ENCODE data around the gene IL32.

The IL32 gene

DNA sequence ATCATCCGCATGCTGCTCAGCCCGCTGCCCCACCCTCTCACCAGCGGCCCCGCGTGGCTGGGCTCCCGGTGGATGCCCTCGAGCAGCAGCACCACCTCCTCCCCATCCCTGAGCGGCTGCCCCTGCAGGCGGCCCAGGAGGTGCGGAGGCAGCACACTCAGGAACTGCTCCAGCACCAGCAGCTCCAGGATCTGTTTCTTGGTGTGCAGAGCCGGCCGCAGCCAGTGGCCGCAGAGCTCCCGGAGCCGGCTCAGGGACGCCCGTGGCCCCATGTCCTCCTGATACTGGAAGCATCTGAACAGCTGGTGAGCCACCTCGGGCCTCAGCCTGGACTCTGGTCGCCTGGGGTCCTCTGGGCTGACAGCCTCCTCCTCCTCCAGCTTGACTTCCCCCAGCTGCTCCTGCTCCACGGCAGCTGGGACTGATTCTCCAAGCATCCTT lies 27.1 kb downstream of the IL32 start:
- DNase-seq (ENCODE audit: low spot score): no peak
- TF ChIP-seq, protein P1, sequence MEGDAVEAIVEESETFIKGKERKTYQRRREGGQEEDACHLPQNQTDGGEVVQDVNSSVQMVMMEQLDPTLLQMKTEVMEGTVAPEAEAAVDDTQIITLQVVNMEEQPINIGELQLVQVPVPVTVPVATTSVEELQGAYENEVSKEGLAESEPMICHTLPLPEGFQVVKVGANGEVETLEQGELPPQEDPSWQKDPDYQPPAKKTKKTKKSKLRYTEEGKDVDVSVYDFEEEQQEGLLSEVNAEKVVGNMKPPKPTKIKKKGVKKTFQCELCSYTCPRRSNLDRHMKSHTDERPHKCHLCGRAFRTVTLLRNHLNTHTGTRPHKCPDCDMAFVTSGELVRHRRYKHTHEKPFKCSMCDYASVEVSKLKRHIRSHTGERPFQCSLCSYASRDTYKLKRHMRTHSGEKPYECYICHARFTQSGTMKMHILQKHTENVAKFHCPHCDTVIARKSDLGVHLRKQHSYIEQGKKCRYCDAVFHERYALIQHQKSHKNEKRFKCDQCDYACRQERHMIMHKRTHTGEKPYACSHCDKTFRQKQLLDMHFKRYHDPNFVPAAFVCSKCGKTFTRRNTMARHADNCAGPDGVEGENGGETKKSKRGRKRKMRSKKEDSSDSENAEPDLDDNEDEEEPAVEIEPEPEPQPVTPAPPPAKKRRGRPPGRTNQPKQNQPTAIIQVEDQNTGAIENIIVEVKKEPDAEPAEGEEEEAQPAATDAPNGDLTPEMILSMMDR (IDR thresholded peaks at IDR 0.05): no peak
- no peak overlapping the region for H3K27ac ChIP-seq
- H3K4me3 ChIP-seq: no peak overlapping the region

DNA sequence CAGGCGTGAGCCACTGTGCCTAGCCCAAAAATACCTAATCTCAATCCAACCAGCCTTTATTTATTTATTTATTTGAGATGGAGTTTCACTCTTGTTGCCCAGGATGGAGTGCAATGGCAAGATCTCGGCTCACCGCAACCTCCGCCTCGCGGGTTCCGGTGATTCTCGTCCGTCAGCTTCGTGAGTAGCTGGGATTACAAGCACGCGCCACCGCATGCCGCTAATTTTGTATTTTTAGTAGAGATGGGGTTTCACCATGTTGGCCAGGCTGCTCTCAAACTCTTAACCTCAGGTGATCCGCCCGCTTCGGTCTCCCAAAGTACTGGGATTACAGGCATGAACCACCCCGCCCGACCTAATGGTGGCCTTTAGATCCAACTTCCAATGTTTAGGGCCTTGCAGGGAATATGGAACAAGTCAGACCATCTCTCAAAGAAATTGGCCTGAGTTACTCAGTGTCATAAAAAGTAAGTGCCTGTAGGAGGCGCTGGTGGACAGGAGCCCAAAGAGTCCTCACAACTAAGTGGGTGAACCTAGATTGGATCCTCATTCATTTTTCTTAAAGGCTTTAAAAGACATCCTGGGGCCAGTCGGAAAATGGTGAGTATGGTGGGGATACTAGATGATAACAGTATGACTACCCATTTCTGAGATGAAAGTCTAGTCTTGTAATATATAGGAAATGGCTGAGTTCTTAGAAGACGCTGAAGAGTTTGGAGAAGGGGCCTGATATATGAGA lies 29.0 kb downstream of the IL32 start:
- TF ChIP-seq, protein P1 (IDR thresholded peaks at IDR 0.05): no peak
- H3K4me3 ChIP-seq: no peak overlapping the region
- H3K27ac ChIP-seq: no peak overlapping the region
- no peak for DNase-seq (ENCODE audit: low spot score)

DNA sequence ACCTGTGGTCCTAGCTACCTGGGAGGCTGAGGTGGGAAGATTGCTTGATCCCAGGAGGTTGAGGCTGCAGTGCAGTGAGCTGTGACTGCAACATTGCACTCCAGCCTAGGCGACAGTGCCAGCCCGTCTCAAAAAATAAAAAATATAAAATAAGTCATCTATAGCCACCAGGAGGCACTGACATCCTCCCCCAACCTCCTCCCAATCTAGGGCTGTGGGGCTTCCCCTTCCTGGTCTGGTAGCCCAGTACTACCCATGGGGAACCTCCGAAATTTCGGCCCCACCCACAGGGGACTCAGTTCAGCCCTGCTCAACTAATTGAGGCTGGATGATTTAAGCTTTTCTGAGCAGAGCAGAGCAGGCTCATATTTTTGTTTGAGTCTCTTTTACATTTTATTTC lies 30.4 kb downstream of the IL32 start:
- H3K27ac ChIP-seq: no peak overlapping the region
- no peak for DNase-seq (ENCODE audit: low spot score)
- TF ChIP-seq, protein P1 (IDR thresholded peaks at IDR 0.05): no peak
- H3K4me3 ChIP-seq: no peak overlapping the region

DNA sequence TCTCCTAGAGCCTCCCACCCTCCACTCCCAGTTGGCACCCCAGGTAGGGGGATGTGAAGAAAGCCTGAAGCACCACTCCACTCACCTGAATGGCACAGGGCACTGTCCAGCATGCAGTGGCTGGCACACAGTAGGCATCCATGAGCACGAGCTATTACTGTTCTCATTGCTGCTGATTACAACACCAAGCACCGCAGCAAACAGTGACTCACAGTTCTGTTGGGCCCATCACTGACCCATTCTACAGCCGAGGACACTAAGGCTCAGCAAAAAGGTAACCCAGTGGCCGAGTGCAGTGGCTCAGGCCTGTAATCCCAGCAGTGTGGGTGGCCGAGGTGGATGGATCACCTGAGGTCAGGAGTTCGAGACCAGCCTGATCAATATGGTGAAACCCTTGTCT lies 30.9 kb downstream of the IL32 start:
- DNase-seq (ENCODE audit: low spot score): no peak
- Histone ChIP-seq H3K4me3 (no peak overlapping the region), H3K27ac (no peak overlapping the region)
- TF ChIP-seq, protein P1 (IDR thresholded peaks at IDR 0.05): no peak

DNA sequence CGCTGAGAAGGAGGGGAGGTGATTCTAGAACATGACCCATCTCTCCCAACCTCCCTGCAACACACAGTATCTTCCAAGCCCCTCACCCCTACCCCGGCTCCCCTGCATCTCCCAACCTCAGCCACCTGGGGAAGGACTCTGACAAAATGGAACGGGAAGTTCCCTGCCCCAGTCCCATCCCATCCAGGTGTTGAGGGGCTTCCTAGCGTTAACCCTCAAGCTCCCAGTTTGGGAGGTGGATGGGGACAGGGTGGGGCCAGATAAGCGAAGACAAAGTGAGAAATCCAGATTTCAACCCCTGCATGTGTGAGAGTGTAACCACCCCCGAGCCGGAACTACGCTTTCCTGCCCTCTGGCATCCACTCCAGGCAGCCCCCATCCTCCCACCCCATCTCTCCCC lies 31.8 kb downstream of the IL32 start:
- Histone ChIP-seq H3K4me3 (no peak overlapping the region), H3K27ac (no peak overlapping the region)
- TF ChIP-seq, protein P1 (IDR thresholded peaks at IDR 0.05): no peak
- no peak for DNase-seq (ENCODE audit: low spot score)

DNA sequence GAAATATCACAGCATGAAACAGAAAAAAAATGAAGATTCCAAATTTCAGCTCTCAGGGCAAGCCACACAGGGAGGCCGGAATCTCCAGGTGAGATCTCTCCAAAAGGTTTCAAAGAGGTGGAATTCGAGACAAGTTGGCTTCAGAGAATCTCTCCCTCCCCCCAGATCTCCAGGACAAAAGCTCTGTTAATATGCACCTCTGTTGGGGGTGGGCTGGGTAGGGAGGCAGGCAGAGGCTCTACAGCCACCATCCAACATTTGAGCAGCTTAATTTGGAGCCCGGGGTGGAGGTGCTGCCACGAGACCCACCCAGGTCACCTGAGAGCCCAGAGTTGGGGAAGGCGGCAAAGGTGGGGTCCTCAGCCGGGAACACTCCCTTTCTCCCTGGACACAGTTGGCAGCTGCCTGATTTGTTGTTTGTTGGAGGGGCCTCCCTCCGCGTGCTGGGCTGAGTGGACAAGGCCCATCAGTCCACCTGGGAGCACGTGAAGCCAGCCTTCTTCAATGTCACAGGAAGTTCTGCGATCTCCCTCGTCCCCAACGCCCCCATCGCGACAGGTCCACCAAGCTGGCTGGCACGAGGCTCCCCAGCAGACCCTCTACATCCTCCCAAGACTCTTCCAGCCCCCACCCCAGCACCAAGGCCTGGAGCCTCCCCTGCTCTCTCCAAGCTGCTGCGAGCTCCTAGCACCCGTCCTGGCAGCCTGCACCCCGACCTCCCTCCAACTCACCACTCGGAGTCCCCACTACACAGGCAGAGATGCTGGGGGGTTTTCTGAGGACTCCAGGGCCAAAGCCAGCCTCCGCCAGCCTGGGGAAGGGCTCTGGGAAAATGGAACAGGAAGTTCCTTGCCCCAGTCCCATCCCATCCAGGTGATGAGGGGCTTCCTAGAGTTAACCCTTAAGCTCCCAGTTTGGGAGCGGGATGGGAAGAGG lies 33.3 kb downstream of the IL32 start, which contains the start of gene ZSCAN10:
Gene ZSCAN10 (minus strand): TSS at position 836 of the 936 bp plus-strand sequence. CDS start 6,357 bp downstream, outside the sequence.
- peak within 1 kb of the TSS; percentile 51 for H3K4me3 ChIP-seq
- TF ChIP-seq, protein P1 (IDR thresholded peaks at IDR 0.05): no peak
- DNase-seq (ENCODE audit: low spot score): no peak
- H3K27ac ChIP-seq: peak within 1 kb of the TSS in 1 of 2 donors; percentile 28
